CD14-positive monocyte (primary cell): ENCODE data around the gene TNFRSF18. TPM values are rescaled to one million over a fixed set of nuclear protein-coding genes. Genes with fewer than 3 reads are reported as not detected.
A peak's percentile ranks its signal among the peaks of the same experiment; 100 is the strongest.

Experiments used
- DNase-seq, 3 donors: peaks; one replicate each; pipeline ENCODE4 v3.0.0-alpha.2; 2011 to 2022
- H2AFZ ChIP-seq: 2 replicates; pipeline ENCODE4 v1.6.0; 2012; ENCODE audit warnings: mild to moderate bottlenecking, low read depth, low read length, inconsistent platforms; ENCODE audit not compliant: insufficient read depth, poor library complexity, severe bottlenecking
- H3K27ac ChIP-seq, 2 donors: 1 replicate in 1 of 2; 2 replicates in 1 of 2; pipeline ENCODE4 v1.5.1; 2012 to 2013; ENCODE audit warnings: low read length in 2 of 2, control low read depth in 1 of 2, inconsistent platforms in 1 of 2, low read depth in 1 of 2, mild to moderate bottlenecking in 1 of 2
- H3K27me3 ChIP-seq, 2 donors: one replicate each; pipeline versions ENCODE4 v1.6.0 to v1.6.1; 2011 to 2013; ENCODE audit warnings: low read length in 2 of 2; ENCODE audit not compliant: control insufficient read depth in 2 of 2, insufficient read depth in 2 of 2
- H3K36me3 ChIP-seq, 2 donors: replicated peaks in 1 of 2; 1 replicate in 1 of 2; 2 replicates in 1 of 2; pipeline versions ENCODE4 v1.5.1 to v1.6.1; 2012 to 2013; ENCODE audit warnings: low read length in 2 of 2, control low read depth in 1 of 2, inconsistent platforms in 1 of 2, mild to moderate bottlenecking in 1 of 2; ENCODE audit not compliant: insufficient read depth in 2 of 2, control insufficient read depth in 1 of 2
- H3K4me1 ChIP-seq, 2 donors: 1 replicate in 1 of 2; 2 replicates in 1 of 2; pipeline versions ENCODE4 v1.5.1 to v1.6.1; 2012 to 2013; ENCODE audit warnings: low read length in 2 of 2, control low read depth in 1 of 2, inconsistent platforms in 1 of 2, mild to moderate bottlenecking in 1 of 2, moderate library complexity in 1 of 2; ENCODE audit not compliant: insufficient read depth in 2 of 2, control insufficient read depth in 1 of 2
- H3K4me2 ChIP-seq: replicated peaks from 2 replicates; pipeline ENCODE3; 2012; ENCODE audit warnings: low read length, moderate library complexity, mild to moderate bottlenecking; ENCODE audit not compliant: poor library complexity, severe bottlenecking; ENCODE audit errors: extremely low read depth
- H3K4me3 ChIP-seq, 3 experiments: fragments of 200-600 bp in 1 of 3; sonication (generic) in 1 of 3; replicated peaks in 1 of 3; 1 replicate in 2 of 3; 2 replicates in 1 of 3; pipeline ENCODE4 v1.5.1; 2011 to 2013; ENCODE audit warnings: low read length in 3 of 3, mild to moderate bottlenecking in 3 of 3, control low read depth in 2 of 3, low read depth in 2 of 3, inconsistent platforms in 1 of 3, moderate library complexity in 1 of 3
- H3K79me2 ChIP-seq: 2 replicates; pipeline ENCODE4 v1.6.0; 2012; ENCODE audit warnings: mild to moderate bottlenecking, control low read depth, inconsistent platforms, low read length, moderate library complexity; ENCODE audit not compliant: insufficient read depth
- H3K9ac ChIP-seq: 2 replicates; pipeline ENCODE4 v1.6.0; 2017; ENCODE audit warnings: low read length, mild to moderate bottlenecking; ENCODE audit not compliant: insufficient read depth, poor library complexity, severe bottlenecking
- H3K9me3 ChIP-seq, 2 donors: replicated peaks in 1 of 2; 1 replicate in 1 of 2; 2 replicates in 1 of 2; pipeline versions ENCODE4 v1.5.1 to v1.6.1; 2012 to 2013; ENCODE audit warnings: low read length in 2 of 2, control low read depth in 1 of 2; ENCODE audit not compliant: control insufficient read depth in 1 of 2, insufficient read depth in 1 of 2
- H4K20me1 ChIP-seq: 2 replicates; pipeline ENCODE4 v1.6.0; 2012; ENCODE audit warnings: mild to moderate bottlenecking, low read length, control low read depth, moderate library complexity; ENCODE audit not compliant: insufficient read depth
- H3K27ac Mint-ChIP-seq, 7 donors: one replicate each; pipeline ENCODE4 v1.8.0; 2020; ENCODE audit warnings: mild to moderate bottlenecking in 7 of 7, mixed read lengths in 7 of 7, moderate library complexity in 6 of 7, inconsistent platforms in 2 of 7
- H3K27me3 Mint-ChIP-seq, 3 donors: one replicate each; pipeline ENCODE4 v1.8.0; 2021 to 2022; ENCODE audit warnings: low read depth in 3 of 3, mild to moderate bottlenecking in 3 of 3, mixed read lengths in 3 of 3, moderate library complexity in 3 of 3, inconsistent platforms in 1 of 3
- H3K36me3 Mint-ChIP-seq, 2 donors: one replicate each; pipeline ENCODE4 v1.8.0; 2020; ENCODE audit warnings: mixed read lengths in 2 of 2, inconsistent platforms in 1 of 2, mild to moderate bottlenecking in 1 of 2
- H3K4me1 Mint-ChIP-seq: one replicate; pipeline ENCODE4 v1.8.0; 2020; ENCODE audit warnings: mild to moderate bottlenecking, mixed read lengths
- H3K4me3 Mint-ChIP-seq, 2 donors: one replicate each; pipeline ENCODE4 v1.8.0; 2020; ENCODE audit warnings: mild to moderate bottlenecking in 2 of 2, mixed read lengths in 2 of 2, moderate library complexity in 1 of 2
- H3K9me3 Mint-ChIP-seq, 7 donors: one replicate each; pipeline ENCODE4 v1.8.0; 2020 to 2022; ENCODE audit warnings: mixed read lengths in 7 of 7, mild to moderate bottlenecking in 6 of 7, moderate library complexity in 6 of 7, inconsistent platforms in 2 of 7
- CTCF ChIP-seq: fragments of 200-600 bp; IDR thresholded peaks from one replicate; pipeline ENCODE4 v1.8.0; 2022; ENCODE audit warnings: antibody characterized with exemption, mild to moderate bottlenecking
- WGBS: methylation state at CpG from one replicate; pipeline ENCODE4 v1.1.5; 2013; ENCODE audit warnings: missing lambda C conversion rate; ENCODE audit not compliant: insufficient coverage; 5-methylcytosine and 5-hydroxymethylcytosine counted together
- intact Hi-C, 2 donors: fragments of 100-400 bp; cut with micrococcal nuclease; formaldehyde crosslinking; loops; one replicate each; pipeline versions ENCODE4 v1.15.0 to v1.15.1; 2023
- polyA plus RNA-seq, 3 donors: library from polyadenylated mRNA; depleted of rRNA in 1 of 3; unstranded in 2 of 3; stranded (reverse) in 1 of 3; fragments of 300-500 nt in 2 of 3; fragments of >200 nt in 1 of 3; fragmentation: Illumina TruSeq in 2 of 3; gene quantifications; 1 replicate in 2 of 3; 2 replicates in 1 of 3; pipeline ENCODE4 v1.2.3, GENCODE V29; 2012 to 2021

The TNFRSF18 gene
- polyA plus RNA-seq, 3 donors, result not detected

- Histone ChIP-seq H4K20me1 (peaks cover 6% of the 10 kb centered on the region), H3K27me3 (peaks cover 0 to 6% of the 10 kb centered on the region in 2 donors), H3K9me3 (no peaks in the 10 kb centered on the region), H3K9ac (no peak overlapping the region), H3K4me2 (no peak overlapping the region), H3K36me3 (peaks cover 0 to 3% of the 10 kb centered on the region in 2 donors), H3K79me2 (peaks cover 13% of the 10 kb centered on the region), H3K4me1 (peaks cover 0 to 4% of the 10 kb centered on the region in 2 donors), H3K27ac (no peak overlapping the region), H3K4me3 (no peak overlapping the region), H2AFZ (no peak overlapping the region)
- 67% methylated on average over 48 of the region's 48 CpGs for WGBS
- no peak overlapping the region for H3K27ac Mint-ChIP-seq
- no peak for TF ChIP-seq CTCF
- peaks cover 12% of the 10 kb centered on the region for H3K4me1 Mint-ChIP-seq
- peaks cover 0 to 38% (median 1%) of the 10 kb centered on the region in 3 donors for H3K27me3 Mint-ChIP-seq
- intact Hi-C loops, result loop anchor here in 1 of 2 donors (10.0 kb wide), 1 partner anchor 203 kb away; no protein-coding TSS in a partner anchor
- peaks cover 13 to 15% of the 10 kb centered on the region in 2 donors for H3K36me3 Mint-ChIP-seq
- peaks cover 0 to 2% (median 0%) of the 10 kb centered on the region in 7 donors for H3K9me3 Mint-ChIP-seq
- H3K4me3 Mint-ChIP-seq, result no peak overlapping the region
- no peak for DNase-seq
These were observed 31.7 kb upstream of the TNFRSF18 start for GRCh38 chr1:1237874-1238701.

GRCh38 chr1:1236945-1237873, 30.8 kb upstream of the TNFRSF18 start:
- Histone ChIP-seq H3K79me2 (peaks cover 18% of the 10 kb centered on the region), H3K4me2 (no peak overlapping the region), H3K4me3 (no peak overlapping the region), H4K20me1 (peaks cover 6% of the 10 kb centered on the region), H3K4me1 (peaks cover 3 to 12% of the 10 kb centered on the region in 2 donors), H3K9ac (no peak overlapping the region), H2AFZ (no peak overlapping the region), H3K27me3 (peaks cover 0 to 6% of the 10 kb centered on the region in 2 donors), H3K27ac (no peak overlapping the region), H3K9me3 (no peaks in the 10 kb centered on the region), H3K36me3 (peaks cover 0 to 3% of the 10 kb centered on the region in 2 donors)
- Mint-ChIP-seq H3K4me1 (peaks cover 14% of the 10 kb centered on the region), H3K4me3 (no peak overlapping the region), H3K27me3 (peaks cover 0 to 38% (median 1%) of the 10 kb centered on the region in 3 donors), H3K9me3 (peaks cover 0 to 5% (median 0%) of the 10 kb centered on the region in 7 donors), H3K36me3 (peaks cover 13 to 15% of the 10 kb centered on the region in 2 donors), H3K27ac (peak overlapping the region in 1 of 7 donors; percentile 45)
- intact Hi-C loops, result loop anchor here in 1 of 2 donors (10.0 kb wide), 1 partner anchor 202 kb away; no protein-coding TSS in a partner anchor
- TF ChIP-seq CTCF, result no peak
- 56% methylated on average over 26 of the region's 34 CpGs for WGBS
- no peak for DNase-seq
